ENCODE measurements around the gene GKAP1.

GRCh38 chr9:83707768-83708514, 109.6 kb downstream of the GKAP1 start, which contains the start of gene UBQLN1:
- TF ChIP-seq, protein P1, sequence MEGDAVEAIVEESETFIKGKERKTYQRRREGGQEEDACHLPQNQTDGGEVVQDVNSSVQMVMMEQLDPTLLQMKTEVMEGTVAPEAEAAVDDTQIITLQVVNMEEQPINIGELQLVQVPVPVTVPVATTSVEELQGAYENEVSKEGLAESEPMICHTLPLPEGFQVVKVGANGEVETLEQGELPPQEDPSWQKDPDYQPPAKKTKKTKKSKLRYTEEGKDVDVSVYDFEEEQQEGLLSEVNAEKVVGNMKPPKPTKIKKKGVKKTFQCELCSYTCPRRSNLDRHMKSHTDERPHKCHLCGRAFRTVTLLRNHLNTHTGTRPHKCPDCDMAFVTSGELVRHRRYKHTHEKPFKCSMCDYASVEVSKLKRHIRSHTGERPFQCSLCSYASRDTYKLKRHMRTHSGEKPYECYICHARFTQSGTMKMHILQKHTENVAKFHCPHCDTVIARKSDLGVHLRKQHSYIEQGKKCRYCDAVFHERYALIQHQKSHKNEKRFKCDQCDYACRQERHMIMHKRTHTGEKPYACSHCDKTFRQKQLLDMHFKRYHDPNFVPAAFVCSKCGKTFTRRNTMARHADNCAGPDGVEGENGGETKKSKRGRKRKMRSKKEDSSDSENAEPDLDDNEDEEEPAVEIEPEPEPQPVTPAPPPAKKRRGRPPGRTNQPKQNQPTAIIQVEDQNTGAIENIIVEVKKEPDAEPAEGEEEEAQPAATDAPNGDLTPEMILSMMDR (IDR thresholded peaks at IDR 0.05; ENCODE audit: low read length), result no peak
- no peak for TF ChIP-seq EZH2 (optimal IDR thresholded peaks at IDR 0.05; ENCODE audit: low read depth, low read length)

Data from MM.1S (cell line).